ENCODE measurements around the gene UBR1.
A peak's percentile ranks its signal among the peaks of the same experiment; 100 is the strongest.
"Not testable (repeated sequence)": the region's sequence is repeated elsewhere in the genome, so short reads cannot be mapped to it uniquely, and the experiment has no call there.

The UBR1 gene

DNA sequence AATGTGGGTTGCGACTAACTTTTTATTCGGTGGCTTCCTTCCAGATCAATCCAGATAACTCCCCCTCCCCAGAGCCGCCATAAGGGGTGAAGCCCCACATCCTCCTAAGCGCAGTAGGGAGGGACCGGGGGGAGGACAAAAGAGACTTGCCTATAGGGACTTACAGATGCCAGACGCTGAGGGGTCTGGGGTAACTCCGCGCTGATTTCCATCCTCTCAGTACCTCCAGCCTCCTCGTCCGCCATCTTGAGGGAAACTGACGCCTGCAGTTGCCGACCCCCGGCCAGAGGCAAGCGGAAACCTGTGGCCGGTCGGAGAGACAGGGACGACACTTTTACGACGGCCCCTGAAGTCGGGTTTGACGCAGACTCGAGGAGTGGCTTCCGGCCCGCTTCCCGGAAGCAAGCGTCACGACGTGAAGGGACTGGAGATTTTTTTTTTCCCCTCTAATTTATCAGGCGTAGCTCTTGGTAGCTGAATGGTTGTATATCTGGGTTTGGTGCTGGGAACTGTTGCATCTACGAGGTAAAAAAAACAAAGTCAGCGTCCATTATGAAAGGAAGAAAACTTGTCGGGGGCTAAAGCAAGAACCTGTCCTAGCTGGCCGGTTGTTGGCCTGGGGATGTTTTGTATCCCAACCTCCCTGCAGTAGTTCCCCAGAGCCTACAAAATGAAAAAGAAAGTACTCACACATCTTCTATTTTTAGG, at the start of gene UBR1:
UBR1 (minus strand) TSS at position 261 of the 708 bp plus-strand sequence; CDS start at position 245, 16 bp downstream.
- peak; percentile 89 for DNase-seq

DNA sequence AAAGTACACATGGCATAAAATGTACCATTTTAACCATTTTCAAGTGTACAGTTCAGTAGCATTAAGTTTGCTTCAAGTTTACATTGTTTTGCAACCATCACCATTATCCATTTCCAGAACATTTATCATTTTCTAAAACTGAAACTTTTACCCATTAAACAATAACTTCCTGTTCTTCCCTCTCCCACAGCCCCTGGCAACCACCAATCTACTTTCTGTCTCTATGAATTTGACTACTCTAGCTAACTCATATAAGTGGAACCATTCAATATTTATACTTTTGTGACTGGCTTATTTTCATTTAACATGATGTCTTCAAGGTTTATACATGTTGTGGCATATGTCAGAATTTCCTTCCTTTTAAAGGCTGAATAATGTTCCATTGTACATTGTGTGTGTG, 47.4 kb upstream of the UBR1 start:
- no peak for DNase-seq

DNA sequence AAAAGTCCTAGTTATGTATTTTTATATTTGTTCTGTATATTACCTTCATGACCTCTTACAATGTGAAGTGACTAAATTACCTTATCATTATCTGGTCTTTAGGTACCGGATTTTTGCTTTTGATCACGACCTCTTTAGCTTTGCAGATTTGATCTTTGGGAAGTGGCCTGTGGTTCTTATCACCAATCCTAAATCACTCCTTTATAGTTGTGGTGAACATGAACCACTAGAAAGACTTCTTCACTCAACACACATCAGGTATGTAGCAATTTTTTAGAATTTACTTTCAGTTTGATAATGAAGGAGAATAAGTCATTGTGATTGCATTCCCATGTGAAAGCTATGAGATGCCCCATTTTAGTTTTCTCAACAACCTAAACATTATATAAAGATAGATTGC, 45.9 kb upstream of the UBR1 start:
- DNase-seq, result no peak

DNA sequence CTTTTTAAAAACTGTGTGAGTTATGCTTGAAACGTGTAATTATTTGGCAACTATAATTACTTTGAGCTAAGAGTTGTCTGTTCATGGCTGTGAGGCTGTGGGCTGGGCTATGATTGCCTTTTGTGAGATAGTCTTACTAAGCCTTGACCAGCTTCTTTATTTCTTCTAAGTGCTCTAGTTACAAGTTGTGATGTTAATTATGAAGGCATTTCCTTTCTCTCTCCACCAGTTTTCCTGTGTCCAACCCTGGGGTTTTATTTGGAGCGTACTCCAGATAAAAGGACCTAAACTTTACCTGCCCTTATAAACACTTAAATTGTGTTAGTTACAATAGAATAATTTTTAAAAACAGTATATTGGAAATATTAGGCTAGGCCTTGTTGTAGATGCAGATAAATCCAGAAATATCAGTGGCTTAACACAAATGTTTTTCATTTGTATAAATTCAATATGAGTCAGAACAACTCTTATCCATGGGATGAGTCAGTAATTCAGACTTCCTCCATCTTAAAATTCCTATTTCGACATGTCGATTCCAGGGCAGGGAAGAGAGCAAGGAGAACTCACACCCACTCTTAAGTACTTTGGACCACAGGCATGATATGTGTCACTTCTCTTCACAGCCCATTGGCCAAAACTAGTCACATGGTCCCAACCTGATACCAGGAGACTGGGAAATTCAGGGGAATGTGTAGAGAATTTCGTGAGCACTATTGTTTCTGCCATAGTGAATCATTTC, 44.5 kb upstream of the UBR1 start:
- DNase-seq, result no peak

DNA sequence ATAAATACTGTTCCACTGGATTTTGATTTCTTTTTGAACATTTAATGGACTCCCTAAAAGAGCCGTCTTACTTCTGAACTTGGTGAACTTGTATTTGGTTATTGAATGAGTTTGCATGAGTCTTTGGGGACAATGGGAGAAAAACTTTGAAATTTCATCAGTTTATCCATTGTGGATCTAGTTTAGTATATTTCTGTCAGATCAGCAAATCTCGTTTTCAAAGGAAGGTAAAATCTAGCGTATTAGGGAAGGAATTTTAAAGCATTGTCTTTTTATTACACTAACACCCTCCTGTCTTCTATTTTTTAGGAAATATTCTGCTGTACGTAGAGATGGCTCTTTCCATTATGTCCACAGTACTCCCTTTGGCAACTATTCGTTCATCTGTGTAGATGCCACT, 40.3 kb upstream of the UBR1 start:
- DNase-seq, result no peak

DNA sequence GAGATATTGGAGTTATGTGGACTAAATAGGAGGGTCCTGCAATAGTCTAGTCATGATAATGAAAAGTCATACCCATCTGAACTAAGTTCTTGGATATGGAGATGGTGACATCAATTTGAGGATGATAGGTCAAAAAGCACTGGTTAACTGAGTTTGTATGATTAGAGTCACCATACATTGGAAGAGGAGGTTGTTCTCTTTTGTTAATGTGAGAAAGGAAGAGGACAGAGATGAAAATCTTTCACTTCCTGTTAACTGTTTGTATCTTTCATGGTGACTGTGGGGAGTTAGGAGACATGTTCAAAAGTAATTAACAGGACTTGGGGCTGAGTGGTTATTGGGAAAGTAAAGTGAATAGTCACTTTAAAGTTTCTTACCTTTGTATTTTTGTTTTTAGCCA, 38.7 kb upstream of the UBR1 start:
- no peak for DNase-seq

DNA sequence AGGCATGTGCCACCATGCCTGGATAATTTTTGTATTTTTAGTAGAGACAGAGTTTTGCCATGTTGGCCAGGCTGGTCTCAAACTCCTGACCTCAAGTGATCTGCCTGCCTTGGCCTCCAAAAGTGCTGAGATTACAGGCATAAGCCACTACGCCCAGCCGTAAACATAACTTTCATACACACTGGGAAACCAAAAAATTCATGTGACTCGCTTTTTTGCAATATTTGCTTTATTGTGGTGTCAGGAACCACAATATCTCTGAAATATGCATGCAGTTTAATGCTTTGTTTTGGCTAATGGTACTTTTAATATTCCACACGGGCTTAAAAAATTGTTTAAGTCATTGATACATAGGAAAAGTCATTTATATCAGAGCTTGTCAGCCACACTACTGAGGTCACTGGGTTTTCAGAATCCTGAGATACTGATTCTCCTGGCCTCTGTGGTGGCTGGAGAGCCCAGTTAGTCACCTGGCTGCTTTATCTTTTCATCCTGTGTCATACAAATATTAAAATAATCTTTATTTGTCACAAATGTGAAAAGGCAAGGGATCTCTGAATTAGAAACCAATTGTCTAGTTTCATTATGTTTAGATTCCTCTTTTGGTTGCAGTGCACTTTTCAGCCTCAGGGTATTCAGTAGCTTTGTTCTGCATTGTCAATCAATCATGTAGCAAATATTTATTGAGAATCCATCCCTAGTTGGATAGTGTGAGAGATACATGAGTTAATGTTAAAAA, 37.5 kb upstream of the UBR1 start:
- DNase-seq, result no peak

DNA sequence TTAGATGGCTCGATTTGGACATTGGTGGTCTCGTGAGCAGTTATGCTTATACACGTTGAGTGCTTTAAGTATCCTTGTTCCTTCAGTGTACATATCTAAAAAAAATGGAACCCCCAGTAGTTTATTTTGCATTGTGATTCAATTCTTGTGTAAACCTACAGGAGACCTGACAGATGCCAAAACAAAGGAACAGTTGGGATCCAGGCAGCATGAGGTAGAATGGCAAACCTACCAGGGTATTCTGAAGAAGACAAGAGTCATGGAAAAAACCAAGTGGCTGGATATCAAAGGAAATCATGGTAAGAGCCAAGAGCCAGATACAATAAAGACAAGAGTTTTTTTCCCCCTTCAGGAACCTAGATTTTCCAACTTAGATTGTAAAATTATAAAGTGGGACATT, 29.5 kb upstream of the UBR1 start:
- DNase-seq, result no peak

DNA sequence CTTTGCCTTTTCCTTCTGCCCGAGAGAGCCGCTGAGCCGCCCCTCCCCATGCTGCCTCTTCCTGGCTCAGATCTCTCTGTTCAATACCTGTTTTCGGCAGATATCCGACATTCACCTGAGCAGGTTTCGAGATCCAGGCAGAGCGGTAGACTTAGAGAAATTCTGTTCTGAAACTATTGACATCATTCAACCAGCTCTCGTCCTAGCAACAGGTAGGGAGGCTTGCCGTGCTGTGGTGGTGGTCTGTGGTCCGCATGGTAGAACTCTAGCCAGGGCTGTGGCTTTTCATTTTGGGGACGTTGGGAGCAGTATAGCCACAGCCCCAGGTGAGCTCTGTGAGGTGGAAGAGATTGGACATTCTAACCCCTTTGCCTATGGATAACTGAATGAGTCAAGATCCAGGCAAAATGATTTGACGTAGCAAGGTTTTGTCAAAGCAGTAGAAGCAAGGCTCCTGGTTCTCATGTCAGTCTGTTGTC, 28.4 kb upstream of the UBR1 start:
- DNase-seq, result peak; percentile 6

DNA sequence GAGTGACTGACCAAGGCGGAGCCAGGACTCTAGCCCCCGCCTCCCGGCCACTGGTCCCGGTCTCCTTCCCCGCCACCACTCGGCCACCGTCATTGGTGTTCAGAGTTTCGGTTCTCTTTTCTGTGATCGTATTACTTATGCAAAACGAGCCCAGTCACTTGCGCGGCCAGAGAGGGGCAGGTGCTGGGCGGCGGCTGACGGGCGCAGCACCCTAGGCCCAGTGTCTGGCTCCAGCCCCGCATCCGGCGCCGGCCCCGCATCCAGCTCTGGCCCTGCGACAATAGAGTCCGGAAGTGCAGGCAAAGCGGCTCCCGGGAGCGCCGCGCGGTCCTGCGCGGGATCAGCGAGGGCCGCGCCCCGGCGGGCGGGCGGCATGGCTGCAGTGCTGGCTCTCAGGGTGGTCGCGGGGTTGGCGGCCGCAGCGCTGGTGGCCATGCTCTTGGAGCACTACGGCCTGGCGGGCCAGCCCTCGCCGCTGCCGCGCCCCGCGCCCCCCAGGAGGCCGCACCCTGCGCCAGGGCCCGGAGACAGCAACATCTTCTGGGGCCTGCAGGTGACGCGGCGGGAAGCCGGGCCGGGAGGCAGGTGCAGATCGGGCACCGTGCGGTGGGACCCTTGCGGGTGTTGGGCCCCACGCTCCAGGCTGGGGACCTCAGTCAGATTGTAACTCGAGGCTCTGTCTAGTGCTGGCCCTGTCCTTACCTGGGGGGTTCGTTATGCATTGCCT, 27.8 kb upstream of the UBR1 start, which contains the start of gene TMEM62:
TMEM62 (plus strand) TSS at position 157 of the 727 bp plus-strand sequence; CDS start at position 374, 217 bp downstream.
- DNase-seq, result peak; percentile 67

DNA sequence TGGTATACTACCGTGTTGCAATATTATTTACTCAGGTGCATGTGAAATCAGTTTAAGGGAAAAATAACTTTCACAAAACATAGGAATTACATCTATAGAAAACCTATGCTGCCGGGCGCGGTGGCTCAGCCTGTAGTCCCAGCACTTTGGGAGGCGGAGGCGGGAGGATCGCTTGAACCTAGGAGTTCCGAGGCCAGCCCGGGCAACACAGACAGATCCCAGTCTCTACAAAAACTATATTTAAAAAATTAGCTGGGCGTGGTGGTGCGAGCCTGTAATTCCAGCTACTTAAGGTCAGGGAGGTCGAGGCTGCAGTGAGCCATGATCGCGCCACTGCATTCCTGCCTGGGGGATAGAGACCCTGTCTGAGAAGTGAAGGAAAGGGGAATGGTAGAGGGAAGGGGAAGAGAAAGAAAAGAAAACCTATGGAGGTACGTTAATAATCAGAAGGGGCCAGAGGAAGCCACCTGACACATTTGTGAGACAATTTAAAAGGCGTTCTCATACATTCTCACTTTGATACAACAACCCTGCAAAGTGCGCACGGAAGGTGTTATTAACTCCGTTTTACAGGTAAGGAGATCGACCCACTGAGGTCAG, 27.1 kb upstream of the UBR1 start:
- no peak for DNase-seq

DNA sequence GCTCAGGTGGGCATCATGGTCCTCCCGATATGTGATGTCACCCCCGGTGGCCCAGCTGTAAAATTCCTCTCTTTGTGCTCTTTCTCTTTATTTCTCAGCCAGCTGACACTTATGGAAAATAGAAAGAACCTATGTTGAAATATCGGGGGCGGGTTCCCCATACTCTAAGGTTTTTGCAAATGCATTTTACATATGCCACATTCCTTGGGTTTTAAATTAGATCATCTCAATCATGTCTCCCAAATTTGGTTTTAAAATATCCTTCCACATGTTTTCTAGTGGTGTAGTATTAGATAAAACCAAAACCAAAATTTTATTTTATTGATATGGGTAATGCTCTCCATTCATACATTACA, 23.1 kb upstream of the UBR1 start:
- DNase-seq, result no peak

DNA sequence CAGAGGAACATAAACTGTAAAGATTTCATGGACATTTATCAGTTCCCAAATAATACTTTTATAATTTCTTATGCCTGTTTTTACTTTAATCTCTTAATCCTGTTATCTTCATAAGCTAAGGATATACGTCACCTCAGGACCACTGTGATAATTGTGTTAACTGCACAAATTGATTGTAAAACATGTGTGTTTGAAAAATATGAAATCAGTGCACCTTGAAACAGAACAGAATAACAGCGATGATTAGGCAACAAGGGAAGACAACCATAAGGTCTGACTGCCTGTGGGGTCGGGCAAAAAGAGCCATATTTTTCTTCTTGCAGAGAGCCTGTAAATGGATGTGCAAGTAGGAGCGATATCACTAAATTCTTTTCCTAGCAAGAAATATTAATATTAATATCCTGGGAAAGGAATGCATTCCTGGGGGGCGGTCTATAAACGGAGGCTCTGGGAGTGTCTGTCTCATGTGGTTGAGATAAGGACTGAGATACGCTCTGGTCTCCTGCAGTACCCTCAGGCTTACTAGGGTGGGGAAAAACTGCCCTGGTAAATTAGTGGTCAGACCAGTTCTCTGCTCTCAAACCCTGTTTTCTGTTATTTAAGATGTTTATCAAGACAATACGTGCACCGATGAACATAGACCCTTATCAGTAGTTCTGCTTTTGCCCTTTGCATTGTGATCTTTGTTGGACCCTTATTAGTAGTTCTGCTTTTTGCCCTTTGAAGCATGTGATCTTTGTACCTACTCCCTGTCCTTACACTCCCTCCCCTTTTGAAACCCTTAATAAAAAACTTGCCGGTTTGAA, 22.5 kb upstream of the UBR1 start:
- not testable (repeated sequence) for DNase-seq

DNA sequence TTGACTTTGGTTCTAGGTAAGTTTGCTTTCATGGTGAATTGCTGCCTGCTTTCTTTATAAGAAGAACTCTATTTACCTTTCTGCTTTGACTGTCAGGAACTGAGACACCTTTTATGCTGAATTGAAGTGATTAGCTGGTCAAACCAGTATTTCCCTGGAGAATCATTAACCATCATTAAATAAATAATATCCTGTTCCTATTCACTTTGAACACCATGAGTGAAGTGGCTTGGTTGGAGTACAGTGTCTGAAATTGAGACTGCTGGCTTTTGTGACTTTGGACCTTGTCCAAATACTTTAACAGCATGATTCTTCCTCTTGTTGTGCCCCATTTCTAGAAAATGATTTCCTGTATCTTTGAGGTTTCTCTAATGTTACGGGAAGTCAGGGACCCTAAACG, 21.9 kb upstream of the UBR1 start:
- DNase-seq, result no peak

DNA sequence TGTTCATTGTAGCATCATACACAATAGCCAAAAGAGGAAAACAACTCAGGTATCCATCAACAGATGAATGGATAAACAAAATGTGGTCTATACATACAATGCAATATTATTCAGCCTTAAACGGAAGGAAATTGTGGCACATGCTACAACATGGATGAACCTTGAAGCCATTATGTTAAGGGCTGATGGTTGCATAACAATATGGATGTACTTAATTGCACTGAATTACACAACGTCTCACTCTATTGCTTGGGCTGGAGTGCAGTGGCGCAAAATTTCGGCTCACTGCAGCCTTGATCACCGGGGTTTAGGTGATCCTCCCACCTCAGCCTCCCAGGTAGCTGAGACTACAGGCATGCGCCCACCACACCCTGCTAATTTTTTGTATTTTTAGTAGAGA, 20.5 kb upstream of the UBR1 start:
- no peak for DNase-seq

DNA sequence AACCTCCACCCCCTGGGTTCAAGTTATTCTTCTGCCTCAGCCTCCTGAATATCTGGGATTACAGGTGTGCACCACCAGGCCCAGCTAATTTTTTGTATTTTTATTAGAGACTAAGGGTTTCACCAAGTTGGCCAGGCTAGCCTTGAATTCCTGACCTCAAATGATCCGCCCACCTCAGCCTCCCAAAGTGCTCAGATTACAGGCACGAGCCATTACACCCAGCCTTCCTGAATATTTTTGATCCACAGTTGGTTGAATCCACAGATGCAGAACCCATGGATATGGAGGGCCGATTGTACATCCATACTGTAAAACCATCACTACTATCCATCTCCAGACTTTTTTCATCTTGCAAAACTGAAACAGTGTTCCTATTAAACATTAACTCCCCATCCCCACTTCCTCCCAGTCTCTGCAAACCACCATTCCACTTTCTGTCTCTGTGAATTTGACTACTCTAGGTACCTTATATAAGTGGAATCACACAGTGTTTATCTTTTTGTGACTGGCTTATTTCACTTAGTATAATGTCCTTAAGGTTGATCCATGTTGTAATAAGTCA, 19.3 kb upstream of the UBR1 start:
- no peak for DNase-seq

DNA sequence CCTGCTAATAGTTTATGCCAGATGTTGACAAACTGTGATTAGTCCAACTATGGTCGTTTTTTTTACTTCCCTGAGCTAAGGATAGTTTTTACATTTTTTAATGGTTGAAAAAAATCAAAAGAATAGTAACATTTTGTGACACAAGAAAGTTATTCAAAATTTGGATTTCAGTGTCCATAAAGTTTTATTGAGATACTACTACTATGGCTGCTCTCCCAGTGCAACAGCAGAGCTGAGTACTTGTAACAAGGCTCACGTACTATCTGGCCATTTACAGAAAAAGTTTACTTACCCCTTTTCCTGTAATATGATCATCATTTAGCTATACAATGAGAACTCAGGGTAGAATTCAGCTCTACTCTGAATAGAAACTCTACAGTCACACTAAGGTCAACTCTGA, 16.0 kb upstream of the UBR1 start:
- no peak for DNase-seq

DNA sequence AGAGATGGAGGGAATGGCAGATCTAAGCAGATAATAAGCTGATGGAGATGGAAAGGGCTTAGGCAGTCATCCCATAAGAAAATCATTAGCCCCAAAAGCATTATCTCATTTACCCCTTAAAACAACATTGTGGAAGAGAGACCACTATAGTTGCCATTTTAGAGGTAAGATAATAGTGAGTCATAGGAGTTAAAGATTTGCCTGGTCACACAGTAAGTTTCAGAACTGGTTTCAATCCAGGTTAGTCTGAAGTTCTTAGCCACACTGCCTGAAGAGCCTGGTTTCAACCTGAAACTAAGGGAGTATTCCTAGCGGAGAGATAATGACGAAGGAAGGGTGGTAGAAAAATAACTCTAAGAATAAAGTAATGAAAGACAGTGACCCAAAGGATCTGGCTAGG, 13.0 kb upstream of the UBR1 start:
- no peak for DNase-seq

DNA sequence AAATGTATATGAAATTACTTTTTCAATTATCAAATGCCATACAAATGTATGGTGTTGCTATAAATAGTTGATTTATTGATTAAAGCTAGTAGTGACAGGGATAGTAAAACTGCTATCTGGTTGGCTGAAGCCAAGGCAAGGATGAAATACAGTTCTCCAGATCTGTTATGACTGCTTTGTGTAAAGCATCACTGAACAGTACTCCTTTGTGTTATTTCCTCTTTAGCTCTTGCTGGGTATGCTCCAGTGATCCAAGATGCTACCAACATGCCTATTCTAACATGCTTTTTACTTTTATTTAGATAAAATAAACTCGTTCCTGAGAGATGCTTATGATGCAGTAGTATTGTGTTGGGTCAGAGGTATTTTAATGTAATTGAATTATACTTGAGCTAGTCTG, 12.4 kb upstream of the UBR1 start:
- no peak for DNase-seq

DNA sequence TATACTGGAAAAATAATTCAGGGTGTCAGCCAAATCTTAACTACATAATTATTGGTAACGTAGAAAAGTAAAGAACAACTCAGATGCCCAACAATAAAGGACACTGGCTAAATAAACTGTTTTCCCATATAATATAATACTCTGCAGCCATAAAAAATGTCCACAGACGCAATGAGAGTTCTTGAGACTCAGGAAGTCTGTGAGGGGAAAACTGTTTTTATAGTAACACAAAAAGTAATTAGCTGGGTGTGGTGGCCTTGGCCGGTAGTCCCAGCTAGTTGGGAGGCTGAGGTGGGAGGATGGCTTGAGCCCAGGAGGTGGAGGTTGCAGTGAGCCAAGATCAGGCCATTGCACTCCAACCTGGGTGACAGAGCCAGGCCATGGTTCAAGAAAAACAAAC, 5.5 kb upstream of the UBR1 start:
- no peak for DNase-seq

DNA sequence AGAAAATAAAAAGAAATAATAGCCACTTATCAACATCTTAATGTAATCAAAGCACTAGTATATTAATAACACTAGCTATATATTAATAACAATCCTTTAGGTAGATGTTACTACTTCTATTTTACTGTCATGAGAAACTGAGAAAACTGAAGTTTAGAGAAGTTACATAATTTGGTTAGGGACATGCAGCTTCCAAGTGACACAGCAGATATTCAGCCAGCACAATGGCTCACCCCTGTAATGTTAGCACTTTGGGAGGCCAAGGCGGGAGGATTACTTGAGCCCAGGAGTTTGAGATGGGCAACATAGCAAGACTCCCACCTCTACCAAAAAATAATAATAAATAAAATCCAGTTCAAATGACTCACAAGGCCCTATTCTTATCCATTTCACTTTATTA, 1.9 kb upstream of the UBR1 start:
- DNase-seq, result no peak

DNA sequence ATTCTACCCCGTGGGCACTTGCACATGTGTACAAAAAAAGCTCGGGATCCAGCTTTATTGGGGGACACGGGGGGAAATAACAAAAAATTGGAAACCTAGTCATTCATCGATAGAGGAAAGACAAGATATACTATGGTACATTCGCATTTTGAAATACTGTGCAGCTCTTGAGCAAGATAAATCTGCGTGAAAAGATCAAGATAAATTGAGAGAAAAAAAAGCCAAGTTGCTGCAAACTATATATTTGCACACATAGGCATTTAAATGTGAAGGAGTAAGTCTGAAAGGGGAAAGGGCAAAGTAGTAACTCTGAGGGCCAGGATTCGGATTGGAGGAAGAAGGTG, 620 bp upstream of the UBR1 start:
- DNase-seq, result no peak
